Neural progenitor cell (in vitro differentiated cells): ENCODE measurements around the gene KDM5B. TPM values are rescaled to one million over a fixed set of nuclear protein-coding genes. Genes with fewer than 3 reads are reported as not detected.

Experiments
- DNase-seq: peaks from one replicate; pipeline ENCODE4 v3.0.0-alpha.2; 2016; ENCODE audit warnings: low spot score
- H2AFZ ChIP-seq: fragments of 200-600 bp; sonication (generic); replicated peaks from 2 replicates; pipeline ENCODE4 v1.6.1; 2016; ENCODE audit warnings: antibody characterized with exemption
- H3F3A ChIP-seq: fragments of 200-600 bp; sonication (generic); 2 replicates; pipeline ENCODE4 v1.6.1; 2016; ENCODE audit warnings: antibody characterized with exemption, low read depth
- H3K27ac ChIP-seq: fragments of 200-600 bp; sonication (generic); 2 replicates; pipeline ENCODE4 v1.5.1; 2016; ENCODE audit warnings: mild to moderate bottlenecking
- H3K27me3 ChIP-seq: fragments of 200-600 bp; sonication (generic); 2 replicates; pipeline ENCODE4 v1.6.1; 2016; ENCODE audit warnings: mild to moderate bottlenecking, moderate library complexity
- H3K36me3 ChIP-seq: fragments of 200-600 bp; sonication (generic); 2 replicates; pipeline ENCODE4 v1.5.1; 2016
- H3K4me1 ChIP-seq: fragments of 200-600 bp; sonication (generic); 2 replicates; pipeline ENCODE4 v1.6.1; 2016; ENCODE audit warnings: mixed run types
- H3K4me2 ChIP-seq: fragments of 200-600 bp; sonication (generic); 2 replicates; pipeline ENCODE4 v1.6.1; 2016
- H3K4me3 ChIP-seq: fragments of 200-600 bp; sonication (generic); 2 replicates; pipeline ENCODE4 v1.5.1; 2016
- H3K79me2 ChIP-seq: fragments of 200-600 bp; sonication (generic); 2 replicates; pipeline ENCODE4 v1.6.1; 2016; ENCODE audit warnings: low read depth
- H3K9ac ChIP-seq: fragments of 200-600 bp; sonication (generic); 2 replicates; pipeline ENCODE4 v1.6.1; 2016
- H3K9me3 ChIP-seq: fragments of 200-600 bp; sonication (generic); 2 replicates; pipeline ENCODE4 v1.5.1; 2016; ENCODE audit warnings: low read depth
- H4K20me1 ChIP-seq: fragments of 200-600 bp; sonication (generic); 2 replicates; pipeline ENCODE4 v1.6.1; 2016; ENCODE audit warnings: low read depth
- H3K27ac Mint-ChIP-seq: 3 replicates; pipeline ENCODE4 v1.8.0; 2021; ENCODE audit warnings: mixed read lengths
- H3K27me3 Mint-ChIP-seq: 2 replicates; pipeline ENCODE4 v1.8.0; 2022; ENCODE audit warnings: low read depth, mild to moderate bottlenecking, inconsistent platforms, moderate library complexity, mixed read lengths; ENCODE audit not compliant: insufficient read depth
- H3K36me3 Mint-ChIP-seq: 3 replicates; pipeline ENCODE4 v1.8.0; 2021; ENCODE audit warnings: mixed read lengths
- H3K4me1 Mint-ChIP-seq: 3 replicates; pipeline ENCODE4 v1.8.0; 2021; ENCODE audit warnings: mixed read lengths
- H3K4me3 Mint-ChIP-seq: 3 replicates; pipeline ENCODE4 v1.8.0; 2021; ENCODE audit warnings: mild to moderate bottlenecking, moderate library complexity, mixed read lengths
- H3K9me3 Mint-ChIP-seq: 3 replicates; pipeline ENCODE4 v1.8.0; 2020; ENCODE audit warnings: mixed read lengths
- CTCF ChIP-seq: fragments of 200-600 bp; sonication (generic); IDR thresholded peaks from 2 replicates; pipeline ENCODE4 v1.5.1; 2017; ENCODE audit warnings: antibody characterized with exemption, mild to moderate bottlenecking
- EZH2 ChIP-seq: fragments of 200-600 bp; sonication (generic); IDR thresholded peaks from 2 replicates; pipeline ENCODE4 v1.6.1; 2017; ENCODE audit warnings: antibody characterized with exemption, mild to moderate bottlenecking, moderate library complexity
- EZH2phosphoT487 ChIP-seq: fragments of 200-600 bp; sonication (generic); IDR thresholded peaks from 2 replicates; pipeline ENCODE4 v1.6.1; 2017; ENCODE audit warnings: antibody characterized with exemption
- total RNA-seq: library from RNA; depleted of rRNA; stranded (reverse); fragments of >200 nt; gene quantifications from 2 replicates; pipeline ENCODE4 v1.2.3, GENCODE V29; 2015; ENCODE audit warnings: low replicate concordance

Gene KDM5B
- total RNA-seq, 1 donor from 2014 or later: 283 TPM

- no peaks in the 10 kb centered on the region for H3K4me1 ChIP-seq
- TF ChIP-seq EZH2: no peak
- no peak for TF ChIP-seq CTCF
- TF ChIP-seq EZH2phosphoT487: no peak
- H3K79me2 ChIP-seq: no peaks in the 10 kb centered on the region
- no peaks in the 10 kb centered on the region for H3K9me3 ChIP-seq
- H3K27ac ChIP-seq: no peak overlapping the region
- H3K27me3 Mint-ChIP-seq: peaks cover 10% of the 10 kb centered on the region
- DNase-seq: no peak
- no peaks in the 10 kb centered on the region for H3K36me3 ChIP-seq
- no peaks in the 10 kb centered on the region for H4K20me1 ChIP-seq
- H3K9me3 Mint-ChIP-seq: no peaks in the 10 kb centered on the region
- no peaks in the 10 kb centered on the region for H3K27me3 ChIP-seq
- H3K4me2 ChIP-seq: no peak overlapping the region
- no peak overlapping the region for H3K4me3 Mint-ChIP-seq
- H3K36me3 Mint-ChIP-seq: no peaks in the 10 kb centered on the region
- H2AFZ ChIP-seq: no peak overlapping the region
- H3K4me1 Mint-ChIP-seq: peaks cover 7% of the 10 kb centered on the region
- no peak overlapping the region for H3K9ac ChIP-seq
- H3K27ac Mint-ChIP-seq: no peak overlapping the region
- H3F3A ChIP-seq: no peaks in the 10 kb centered on the region
- H3K4me3 ChIP-seq: no peak overlapping the region
Observed at GRCh38 chr1:202821467-202821866, 13.2 kb upstream of the KDM5B start.

- H3K4me1 Mint-ChIP-seq: peaks cover 16% of the 10 kb centered on the region
- no peaks in the 10 kb centered on the region for H3K4me1 ChIP-seq
- no peaks in the 10 kb centered on the region for H4K20me1 ChIP-seq
- H3F3A ChIP-seq: no peaks in the 10 kb centered on the region
- no peak overlapping the region for H3K4me3 Mint-ChIP-seq
- H3K4me3 ChIP-seq: no peak overlapping the region
- no peaks in the 10 kb centered on the region for H3K36me3 ChIP-seq
- TF ChIP-seq EZH2 (no peak), CTCF (no peak)
- no peak overlapping the region for H3K4me2 ChIP-seq
- H3K27me3 Mint-ChIP-seq: peaks cover 14% of the 10 kb centered on the region
- H3K79me2 ChIP-seq: no peaks in the 10 kb centered on the region
- H3K27me3 ChIP-seq: no peaks in the 10 kb centered on the region
- no peak overlapping the region for H3K27ac ChIP-seq
- H3K27ac Mint-ChIP-seq: peak overlapping the region; percentile 16
- DNase-seq: no peak
- H3K9ac ChIP-seq: no peak overlapping the region
- no peaks in the 10 kb centered on the region for H3K9me3 Mint-ChIP-seq
- H3K9me3 ChIP-seq: no peaks in the 10 kb centered on the region
- no peaks in the 10 kb centered on the region for H3K36me3 Mint-ChIP-seq
- H2AFZ ChIP-seq: no peak overlapping the region
Observed at GRCh38 chr1:202818819-202819218, 10.6 kb upstream of the KDM5B start.

GRCh38 chr1:202815120-202815519, 6.9 kb upstream of the KDM5B start:
- no peaks in the 10 kb centered on the region for H3K36me3 Mint-ChIP-seq
- no peaks in the 10 kb centered on the region for H3K9me3 ChIP-seq
- H3K27ac ChIP-seq: no peak overlapping the region
- H3K27ac Mint-ChIP-seq: no peak overlapping the region
- H3K9ac ChIP-seq: no peak overlapping the region
- no peaks in the 10 kb centered on the region for H4K20me1 ChIP-seq
- H3K4me1 ChIP-seq: peaks cover 18% of the 10 kb centered on the region
- no peak overlapping the region for H3K4me2 ChIP-seq
- peaks cover 24% of the 10 kb centered on the region for H3K4me1 Mint-ChIP-seq
- H3K79me2 ChIP-seq: peaks cover 10% of the 10 kb centered on the region
- H3K27me3 ChIP-seq: peaks cover 6% of the 10 kb centered on the region
- no peaks in the 10 kb centered on the region for H3K36me3 ChIP-seq
- H2AFZ ChIP-seq: no peak overlapping the region
- H3K27me3 Mint-ChIP-seq: peaks cover 20% of the 10 kb centered on the region
- no peaks in the 10 kb centered on the region for H3K9me3 Mint-ChIP-seq
- no peak for TF ChIP-seq CTCF
- TF ChIP-seq EZH2: no peak
- no peak for TF ChIP-seq EZH2phosphoT487
- peaks cover 7% of the 10 kb centered on the region for H3F3A ChIP-seq
- no peak overlapping the region for H3K4me3 ChIP-seq
- no peak overlapping the region for H3K4me3 Mint-ChIP-seq
- DNase-seq: no peak
